ENCODE results near the gene OVCA2. TPM values are rescaled to one million over a fixed set of nuclear protein-coding genes. Genes with fewer than 3 reads are reported as not detected.
A peak's percentile ranks its signal among the peaks of the same experiment; 100 is the strongest.

Gene OVCA2
- total and polyA plus RNA-seq, 3 donors from 2014 or later, result 46.3 to 55.1 (median 46.3) TPM

DNA sequence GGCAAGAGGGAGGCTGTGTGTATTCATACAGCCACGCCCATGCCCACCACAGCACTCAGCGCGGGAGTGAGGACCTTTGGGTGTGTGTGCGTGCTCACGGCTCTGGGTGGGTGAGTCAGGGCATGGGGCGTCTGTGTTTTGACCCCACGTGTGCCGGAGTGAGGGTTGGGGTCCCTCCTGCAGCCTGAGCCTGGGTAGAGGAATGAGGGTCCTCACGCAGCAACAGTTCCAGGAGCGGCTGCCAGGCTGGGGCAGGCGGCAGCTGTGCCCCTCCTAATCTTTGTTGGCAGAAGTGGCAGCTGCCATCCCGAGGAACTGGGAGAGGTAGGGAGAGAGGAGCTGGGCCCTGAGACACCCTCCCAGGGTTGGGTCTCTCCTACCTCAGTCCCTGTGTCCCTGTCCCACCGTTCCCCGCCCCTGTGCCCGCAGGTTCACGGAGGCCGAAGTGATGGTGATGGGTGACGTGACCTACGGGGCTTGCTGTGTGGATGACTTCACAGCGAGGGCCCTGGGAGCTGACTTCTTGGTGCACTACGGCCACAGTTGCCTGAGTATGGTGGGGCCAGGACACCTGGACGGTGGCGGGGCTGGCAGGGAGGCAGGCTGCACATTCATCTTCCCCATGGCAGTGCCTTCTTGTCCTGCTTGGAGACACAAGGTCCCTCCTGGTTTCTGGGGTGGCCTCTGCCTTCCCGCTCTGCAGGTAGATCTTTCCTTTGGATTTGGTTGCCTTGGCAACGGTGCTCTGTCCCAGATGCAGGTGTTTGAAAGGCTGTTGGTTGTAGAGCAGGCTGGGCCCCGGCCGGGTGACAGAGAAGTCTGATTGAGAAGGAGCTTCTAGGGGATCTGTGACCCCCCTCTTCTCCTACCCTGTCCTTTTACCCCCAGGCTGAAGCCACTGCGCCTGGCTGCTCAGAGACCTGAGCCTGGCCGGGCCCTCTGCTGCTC is 6.0 kb upstream of the OVCA2 start:
- intact Hi-C loops (cut with DNase I; ENCODE audit: low total_unique reads), result no loop called here
- DNase-seq, result no peak
- peaks cover 11% of the 10 kb centered on the region for H3K4me1 ChIP-seq
- H3K27ac ChIP-seq, result no peak overlapping the region
- no peaks in the 10 kb centered on the region for H3K36me3 ChIP-seq (ENCODE audit: low read depth, missing control alignments)
- no peaks in the 10 kb centered on the region for H3K27me3 ChIP-seq
- no peak overlapping the region for H3K4me3 ChIP-seq
- 94% methylated on average over 18 to 29 of the region's 29 CpGs for WGBS, 2 donors
- no peaks in the 10 kb centered on the region for H3K9me3 ChIP-seq
- TF ChIP-seq, protein P1, sequence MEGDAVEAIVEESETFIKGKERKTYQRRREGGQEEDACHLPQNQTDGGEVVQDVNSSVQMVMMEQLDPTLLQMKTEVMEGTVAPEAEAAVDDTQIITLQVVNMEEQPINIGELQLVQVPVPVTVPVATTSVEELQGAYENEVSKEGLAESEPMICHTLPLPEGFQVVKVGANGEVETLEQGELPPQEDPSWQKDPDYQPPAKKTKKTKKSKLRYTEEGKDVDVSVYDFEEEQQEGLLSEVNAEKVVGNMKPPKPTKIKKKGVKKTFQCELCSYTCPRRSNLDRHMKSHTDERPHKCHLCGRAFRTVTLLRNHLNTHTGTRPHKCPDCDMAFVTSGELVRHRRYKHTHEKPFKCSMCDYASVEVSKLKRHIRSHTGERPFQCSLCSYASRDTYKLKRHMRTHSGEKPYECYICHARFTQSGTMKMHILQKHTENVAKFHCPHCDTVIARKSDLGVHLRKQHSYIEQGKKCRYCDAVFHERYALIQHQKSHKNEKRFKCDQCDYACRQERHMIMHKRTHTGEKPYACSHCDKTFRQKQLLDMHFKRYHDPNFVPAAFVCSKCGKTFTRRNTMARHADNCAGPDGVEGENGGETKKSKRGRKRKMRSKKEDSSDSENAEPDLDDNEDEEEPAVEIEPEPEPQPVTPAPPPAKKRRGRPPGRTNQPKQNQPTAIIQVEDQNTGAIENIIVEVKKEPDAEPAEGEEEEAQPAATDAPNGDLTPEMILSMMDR (IDR thresholded peaks at IDR 0.05), result no peak
- TF ChIP-seq POLR2A (IDR thresholded peaks at IDR 0.05), result no peak

DNA sequence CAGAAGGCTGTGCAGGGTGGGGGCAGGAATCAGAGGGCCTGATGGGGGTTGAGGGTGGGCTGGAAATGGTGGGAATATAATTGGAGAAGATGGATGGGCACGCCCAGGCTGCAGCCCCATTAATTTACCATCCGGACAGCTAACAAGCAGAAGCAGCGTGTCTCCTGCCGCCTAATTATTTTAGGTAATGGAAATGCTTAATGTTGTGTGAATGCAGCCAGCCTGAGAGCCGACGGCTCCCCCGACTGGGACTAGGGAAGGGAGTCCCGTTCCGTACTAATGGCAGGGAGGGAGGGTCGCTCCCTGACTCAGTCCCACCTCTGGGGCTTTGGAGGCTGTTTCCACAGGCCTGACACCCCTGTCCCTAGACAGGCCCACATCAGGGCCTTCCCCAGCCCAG is 4.7 kb upstream of the OVCA2 start:
- Histone ChIP-seq H3K27me3 (no peaks in the 10 kb centered on the region), H3K9me3 (no peaks in the 10 kb centered on the region), H3K27ac (no peak overlapping the region), H3K4me1 (peaks cover 4% of the 10 kb centered on the region), H3K4me3 (no peak overlapping the region), H3K36me3 (ENCODE audit: low read depth, missing control alignments) (no peaks in the 10 kb centered on the region)
- TF ChIP-seq, protein P1 (IDR thresholded peaks at IDR 0.05), result no peak
- TF ChIP-seq POLR2A (IDR thresholded peaks at IDR 0.05), result no peak
- intact Hi-C loops (cut with DNase I; ENCODE audit: low total_unique reads), result no loop called here
- no peak for DNase-seq
- WGBS, 2 donors, result 76 to 87% methylated on average over 10 of the region's 10 CpGs

GRCh38 chr17:2040219-2040827 is 1.5 kb upstream of the OVCA2 start:
- TF ChIP-seq, protein P1 (IDR thresholded peaks at IDR 0.05), result no peak
- TF ChIP-seq POLR2A (IDR thresholded peaks at IDR 0.05), result no peak
- WGBS, 2 donors, result 80 to 87% methylated on average over 7 of the region's 7 CpGs
- Histone ChIP-seq H3K4me3 (no peak overlapping the region), H3K9me3 (no peaks in the 10 kb centered on the region), H3K36me3 (ENCODE audit: low read depth, missing control alignments) (no peaks in the 10 kb centered on the region), H3K27me3 (no peaks in the 10 kb centered on the region), H3K4me1 (peaks cover 14% of the 10 kb centered on the region), H3K27ac (no peak overlapping the region)
- intact Hi-C loops (cut with DNase I; ENCODE audit: low total_unique reads), result no loop called here
- DNase-seq, result no peak

DNA sequence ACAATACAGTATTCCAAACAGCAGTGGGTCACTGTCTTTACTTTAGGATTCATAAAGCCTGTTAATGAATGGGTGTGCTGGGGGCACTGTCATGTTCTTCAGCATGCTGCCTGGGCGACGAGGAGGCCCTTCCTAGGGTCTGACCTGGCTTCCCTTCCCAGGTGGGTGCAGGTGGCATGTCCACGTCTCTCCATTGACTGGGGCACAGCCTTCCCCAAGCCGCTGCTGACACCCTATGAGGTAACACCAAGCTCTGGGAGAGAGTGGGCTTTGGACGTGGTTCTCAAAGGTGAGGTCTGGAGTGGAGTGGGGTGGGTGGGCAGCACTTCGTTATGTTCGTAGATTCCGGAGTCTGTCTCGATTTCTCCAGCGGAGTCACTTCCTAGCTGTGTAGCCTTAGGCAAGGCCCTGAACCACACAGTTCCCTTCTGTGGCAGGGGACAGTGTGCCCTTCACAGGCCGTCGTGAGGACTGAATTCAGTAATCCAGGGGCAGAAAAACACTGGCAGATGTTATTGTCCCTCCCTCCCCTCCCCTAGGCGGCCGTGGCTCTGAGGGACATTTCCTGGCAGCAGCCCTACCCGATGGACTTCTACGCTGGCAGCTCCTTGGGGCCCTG is 771 bp upstream of the OVCA2 start:
- TF ChIP-seq, protein P1 (IDR thresholded peaks at IDR 0.05), result no peak
- no peak for TF ChIP-seq POLR2A (IDR thresholded peaks at IDR 0.05)
- intact Hi-C loops (cut with DNase I; ENCODE audit: low total_unique reads), result no loop called here
- H3K27ac ChIP-seq, result peak overlapping the region; percentile 78 to 92
- H3K27me3 ChIP-seq, result no peaks in the 10 kb centered on the region
- no peaks in the 10 kb centered on the region for H3K9me3 ChIP-seq
- H3K4me1 ChIP-seq, result peaks cover 14% of the 10 kb centered on the region
- peak overlapping the region; percentile 69 to 78 for H3K4me3 ChIP-seq
- DNase-seq, result no peak
- 36 to 51% methylated on average over 8 to 16 of the region's 16 CpGs for WGBS, 2 donors
- H3K36me3 ChIP-seq (ENCODE audit: low read depth, missing control alignments), result no peaks in the 10 kb centered on the region

Measured in testis (tissue), 3 donors.